ENCODE data around the gene CCDC187. TPM values are rescaled to one million over a fixed set of nuclear protein-coding genes. Genes with fewer than 3 reads are reported as not detected.

CCDC187 gene
- total and polyA plus RNA-seq, 2 of the 13 experiments (the other 11 are each of a cell fraction or from before 2014, with no cell fraction given) = 0.03 to 0.13 TPM

- no peak for TF ChIP-seq ZNF318 (CRISPR knock-in tag; IDR thresholded peaks at IDR 0.05)
- no peak for TF ChIP-seq SNRNP70 (IDR thresholded peaks at IDR 0.05; ENCODE audit: low read depth, low read length)
- no peak for TF ChIP-seq ESRRA (CRISPR knock-in tag; IDR thresholded peaks at IDR 0.05; ENCODE audit: low read depth)
- no peak for TF ChIP-seq GATA4 (IDR thresholded peaks at IDR 0.05; ENCODE audit: borderline replicate concordance, low read depth)
- TF ChIP-seq KLF6 (CRISPR knock-in tag; IDR thresholded peaks at IDR 0.05) = no peak
- 0 out of 2 replicates have a peak, but pooled peaks have one; percentile 37 for TF ChIP-seq ISL2 (CRISPR knock-in tag; IDR thresholded peaks at IDR 0.05)
- TF ChIP-seq HHEX (CRISPR knock-in tag; IDR thresholded peaks at IDR 0.05) = no peak
- no peak for TF ChIP-seq TBL1XR1 (IDR thresholded peaks at IDR 0.05; ENCODE audit: borderline replicate concordance, low read length, partially characterized antibody)
- TF ChIP-seq ZNF337 (CRISPR knock-in tag; IDR thresholded peaks at IDR 0.05; ENCODE audit: borderline replicate concordance, low read depth) = no peak
- no peak for TF ChIP-seq PAF1 (CRISPR knock-in tag; IDR thresholded peaks at IDR 0.05)
- TF ChIP-seq ZNF569 (CRISPR knock-in tag; IDR thresholded peaks at IDR 0.05; ENCODE audit: borderline replicate concordance) = no peak
- 0 out of 2 replicates have a peak, but pooled peaks have one; percentile 21 for TF ChIP-seq HDAC2 (CRISPR knock-in tag; IDR thresholded peaks at IDR 0.05)
- peak; percentile 66 for TF ChIP-seq ZFX (CRISPR knock-in tag; IDR thresholded peaks at IDR 0.05; ENCODE audit: low read depth)
- TF ChIP-seq ZBTB42 (CRISPR knock-in tag; IDR thresholded peaks at IDR 0.05) = no peak
- TF ChIP-seq ARNTL (CRISPR knock-in tag; IDR thresholded peaks at IDR 0.05) = 0 out of 2 replicates have a peak, but pooled peaks have one; percentile 41
- TF ChIP-seq RFX3 (CRISPR knock-in tag; IDR thresholded peaks at IDR 0.05) = no peak
- no peak for TF ChIP-seq ZNF20 (CRISPR knock-in tag; IDR thresholded peaks at IDR 0.05)
- TF ChIP-seq RXRB (CRISPR knock-in tag; IDR thresholded peaks at IDR 0.05; ENCODE audit: borderline replicate concordance) = 0 out of 2 replicates have a peak, but pooled peaks have one; percentile 31
- TF ChIP-seq GMEB1 (CRISPR knock-in tag; IDR thresholded peaks at IDR 0.05; ENCODE audit: borderline replicate concordance) = 0 out of 2 replicates have a peak, but pooled peaks have one; percentile 27
- no peak for TF ChIP-seq ZNF350 (CRISPR knock-in tag; IDR thresholded peaks at IDR 0.05; ENCODE audit: borderline replicate concordance, low read depth)
- TF ChIP-seq HNRNPL (IDR thresholded peaks at IDR 0.05; ENCODE audit: low read depth, low read length) = no peak
These were observed 35.5 kb upstream of the CCDC187 start (continued) for GRCh38 chr9:136339173-136339957.
